T-helper 2 cell treated with Interferon-gamma antibody and Interleukin-4, amounts not matched to agents 100 ng/mL and 5 ng/mL, for 36 hours (primary cell): ENCODE measurements around the gene USP6. TPM values are rescaled to one million over a fixed set of nuclear protein-coding genes. Genes with fewer than 3 reads are reported as not detected.
"Not testable (repeated sequence)": the region's sequence is repeated elsewhere in the genome, so short reads cannot be mapped to it uniquely, and the experiment has no call there.

Source experiments
- intact Hi-C: fragments of 100-400 bp; cut with micrococcal nuclease; formaldehyde crosslinking; loops from one replicate; pipeline ENCODE4 v1.15.1; 2023
- total RNA-seq: library from RNA; stranded (reverse); gene quantifications from 2 replicates; pipeline ENCODE4 v1.2.3, GENCODE V29; 2022

Gene USP6
- total RNA-seq, 1 donor from 2014 or later, result 0.02 TPM

GRCh38 chr17:5191541-5192417 is 75.9 kb downstream of the USP6 start, which contains the start of gene ZNF594:
TSS of gene ZNF594 (minus strand) at chr17:5191868. CDS start at chr17:5184256, 7,612 bp downstream.
- intact Hi-C loops, result loop anchor here (2.0 to 10.0 kb wide), 3 partner anchors 81 to 113 kb away; partner anchors contain the start of genes RABEP1, ZFP3 and ZNF232

- intact Hi-C loops, result loop anchor here (10.0 kb wide), 1 partner anchor 90 kb away; the partner anchor contains the start of gene RABEP1
Measured at GRCh38 chr17:5194346-5194745, 78.5 kb downstream of the USP6 start.

GRCh38 chr17:5198472-5198871 is 82.6 kb downstream of the USP6 start:
- intact Hi-C loops, result loop anchor here (5.0 to 10.0 kb wide), 2 partner anchors 86 to 239 kb away; partner anchors contain the start of genes C1QBP and RABEP1

- intact Hi-C loops, result no loop called here
Measured at GRCh38 chr17:5200360-5200759, 84.5 kb downstream of the USP6 start.

GRCh38 chr17:5201011-5201410 is 85.2 kb downstream of the USP6 start:
- intact Hi-C loops, result no loop called here

GRCh38 chr17:5203178-5203907 is 87.5 kb downstream of the USP6 start:
- intact Hi-C loops, result no loop called here

- intact Hi-C loops, result no loop called here
Measured at GRCh38 chr17:5203908-5204294, 88.1 kb downstream of the USP6 start.

GRCh38 chr17:5209396-5209795 is 93.6 kb downstream of the USP6 start:
- intact Hi-C loops, result no loop called here

- intact Hi-C loops, result no loop called here
Measured at GRCh38 chr17:5210091-5210490, 94.3 kb downstream of the USP6 start.

GRCh38 chr17:5210614-5211252 is 94.9 kb downstream of the USP6 start:
- intact Hi-C loops, result no loop called here

GRCh38 chr17:5211458-5211857 is 95.6 kb downstream of the USP6 start:
- intact Hi-C loops, result no loop called here

GRCh38 chr17:5217562-5217961 is 101.7 kb downstream of the USP6 start:
- intact Hi-C loops, result not testable (repeated sequence)

GRCh38 chr17:5219536-5219935 is 103.7 kb downstream of the USP6 start:
- intact Hi-C loops, result no loop called here

GRCh38 chr17:5220074-5220473 is 104.2 kb downstream of the USP6 start:
- intact Hi-C loops, result no loop called here

- intact Hi-C loops, result not testable (repeated sequence)
Measured at GRCh38 chr17:5221912-5222311, 106.1 kb downstream of the USP6 start.

Other genes starting within 250 kb of the USP6 start
- gene C17orf107, start 216.5 kb upstream of the USP6 start, total RNA-seq, result 0.20 and 0.27 TPM in 2 replicates
- gene CHRNE, start 212.9 kb upstream of the USP6 start, total RNA-seq, result 0.25 and 0.73 TPM in 2 replicates
- not detected in 2 replicates for gene GP1BA, start 183.8 kb upstream of the USP6 start, total RNA-seq
- gene SLC25A11, start 176.0 kb upstream of the USP6 start, total RNA-seq, result 83.9 and 88.9 TPM in 2 replicates
- 227 and 238 TPM in 2 replicates for gene RNF167, start 175.8 kb upstream of the USP6 start, total RNA-seq
- 2,499 and 2,527 TPM in 2 replicates for gene PFN1, start 167.5 kb upstream of the USP6 start, total RNA-seq
- 52.9 and 53.3 TPM in 2 replicates for gene ENO3, start 164.9 kb upstream of the USP6 start, total RNA-seq
- 50.3 and 57.6 TPM in 2 replicates for gene SPAG7, start 148.2 kb upstream of the USP6 start, total RNA-seq
- 70.7 and 73.7 TPM in 2 replicates for gene CAMTA2, start 128.4 kb upstream of the USP6 start, total RNA-seq
- gene INCA1, start 118.5 kb upstream of the USP6 start, total RNA-seq, result 0.25 and 0.27 TPM in 2 replicates
- gene KIF1C, start 118.1 kb upstream of the USP6 start, total RNA-seq, result 38.6 and 42.5 TPM in 2 replicates
- gene SLC52A1, start 80.6 kb upstream of the USP6 start, total RNA-seq, result 0.16 and 0.30 TPM in 2 replicates
- gene ZFP3, start 37.6 kb upstream of the USP6 start, total RNA-seq, result 3.5 and 3.7 TPM in 2 replicates
- gene ZNF232, start 4.2 kb upstream of the USP6 start, total RNA-seq, result 11.1 TPM in 2 replicates
- 8.6 and 10.5 TPM in 2 replicates for gene ZNF594, start 75.8 kb downstream of the USP6 start, total RNA-seq
- not detected in 2 replicates for gene SCIMP, start 118.8 kb downstream of the USP6 start, total RNA-seq
- gene RABEP1, start 166.3 kb downstream of the USP6 start, total RNA-seq, result 37.0 and 39.3 TPM in 2 replicates